GM23338 (cell line): ENCODE results near the gene SLC10A3. TPM values are rescaled to one million over a fixed set of nuclear protein-coding genes. Genes with fewer than 3 reads are reported as not detected.

Experiments used
- ATAC-seq: fragments of 200-7000 bp; cut with Tn5 transposase; 3 replicates; pipeline ENCODE4 v1.9.1; 2020
- DNase-seq: peaks from one replicate; pipeline ENCODE4 v3.0.0-alpha.2; 2015; ENCODE audit warnings: low spot score
- H2AFZ ChIP-seq: fragments of 200-600 bp; sonication (generic); 2 replicates; pipeline ENCODE4 v1.8.0; 2016; ENCODE audit warnings: antibody characterized with exemption, mild to moderate bottlenecking, moderate library complexity
- H3F3A ChIP-seq: fragments of 200-600 bp; sonication (generic); replicated peaks from 2 replicates; pipeline ENCODE4 v1.8.0; 2017; ENCODE audit warnings: antibody characterized with exemption, mixed run types, low read depth
- H3K27ac ChIP-seq: fragments of 200-600 bp; sonication (generic); 2 replicates; pipeline ENCODE4 v1.6.1; 2016; ENCODE audit warnings: low read depth
- H3K27me3 ChIP-seq: fragments of 200-600 bp; sonication (generic); 2 replicates; pipeline ENCODE4 v1.8.0; 2016; ENCODE audit warnings: mild to moderate bottlenecking, mixed run types, moderate library complexity; ENCODE audit not compliant: insufficient read depth
- H3K36me3 ChIP-seq: fragments of 200-600 bp; sonication (generic); 2 replicates; pipeline ENCODE4 v1.8.0; 2016; ENCODE audit warnings: mild to moderate bottlenecking; ENCODE audit not compliant: insufficient read depth
- H3K4me1 ChIP-seq: fragments of 200-600 bp; sonication (generic); 2 replicates; pipeline ENCODE4 v1.8.0; 2016; ENCODE audit warnings: mild to moderate bottlenecking, moderate library complexity; ENCODE audit not compliant: insufficient read depth
- H3K4me2 ChIP-seq: fragments of 200-600 bp; sonication (generic); 2 replicates; pipeline ENCODE4 v1.7.1; 2017; ENCODE audit warnings: mixed run types
- H3K4me3 ChIP-seq: fragments of 200-600 bp; sonication (generic); 2 replicates; pipeline ENCODE4 v1.6.1; 2016; ENCODE audit warnings: mixed run types
- H3K79me2 ChIP-seq: fragments of 200-600 bp; sonication (generic); replicated peaks from 2 replicates; pipeline ENCODE4 v1.8.0; 2017; ENCODE audit warnings: mild to moderate bottlenecking; ENCODE audit not compliant: insufficient read depth
- H3K9me2 ChIP-seq: fragments of 200-600 bp; sonication (generic); 2 replicates; pipeline ENCODE4 v1.8.0; 2017; ENCODE audit not compliant: insufficient read depth
- H4K20me1 ChIP-seq: fragments of 200-600 bp; sonication (generic); replicated peaks from 2 replicates; pipeline ENCODE4 v1.8.0; 2017; ENCODE audit warnings: mild to moderate bottlenecking; ENCODE audit not compliant: insufficient read depth
- H3K27ac Mint-ChIP-seq: 2 replicates; pipeline ENCODE4 v1.8.0; 2020; ENCODE audit warnings: inconsistent platforms, mild to moderate bottlenecking, moderate library complexity, mixed read lengths
- H3K27me3 Mint-ChIP-seq: 3 replicates; pipeline ENCODE4 v1.8.0; 2022; ENCODE audit warnings: low read depth, mild to moderate bottlenecking, moderate library complexity, mixed read lengths, inconsistent platforms; ENCODE audit not compliant: insufficient read depth, poor library complexity
- H3K36me3 Mint-ChIP-seq: 3 replicates; pipeline ENCODE4 v1.8.0; 2021; ENCODE audit warnings: low read depth, mild to moderate bottlenecking, inconsistent platforms, moderate library complexity, mixed read lengths
- H3K4me1 Mint-ChIP-seq: 3 replicates; pipeline ENCODE4 v1.8.0; 2020; ENCODE audit warnings: mild to moderate bottlenecking, inconsistent platforms, mixed read lengths
- H3K4me3 Mint-ChIP-seq: 3 replicates; pipeline ENCODE4 v1.8.0; 2021; ENCODE audit warnings: moderate library complexity, mild to moderate bottlenecking, inconsistent platforms, mixed read lengths
- H3K9me3 Mint-ChIP-seq: 3 replicates; pipeline ENCODE4 v1.8.0; 2020; ENCODE audit warnings: moderate library complexity, mild to moderate bottlenecking, inconsistent platforms, mixed read lengths
- EZH2phosphoT487 ChIP-seq: fragments of 200-600 bp; sonication (generic); IDR thresholded peaks from one replicate; pipeline ENCODE4 v1.8.1; 2018; ENCODE audit warnings: antibody characterized with exemption; ENCODE audit not compliant: unreplicated experiment
- JUNB ChIP-seq: IDR thresholded peaks from one replicate; pipeline ENCODE4 v1.6.1; 2016; ENCODE audit warnings: antibody characterized with exemption; ENCODE audit not compliant: unreplicated experiment
- NANOG ChIP-seq: IDR thresholded peaks from 2 replicates; pipeline ENCODE4 v1.6.1; 2016; ENCODE audit warnings: antibody characterized with exemption, borderline replicate concordance
- POLR2AphosphoS5 ChIP-seq: IDR thresholded peaks from 2 replicates; pipeline ENCODE4 v1.6.1; 2016; ENCODE audit warnings: antibody characterized with exemption, low read depth
- STAT1 ChIP-seq: IDR thresholded peaks from one replicate; pipeline ENCODE4 v1.6.1; 2016; ENCODE audit warnings: antibody characterized with exemption; ENCODE audit not compliant: unreplicated experiment
- ZNF114 ChIP-seq: fragments of 250-450 bp; sonication (Bioruptor Pico); IDR thresholded peaks from 2 replicates; pipeline ENCODE4 v1.5.0; 2020; ENCODE audit warnings: mild to moderate bottlenecking, moderate library complexity
- ZNF331 ChIP-seq: fragments of 250-450 bp; sonication (Bioruptor Pico); IDR thresholded peaks from 2 replicates; pipeline ENCODE4 v1.5.0; 2020; ENCODE audit warnings: low read depth, mild to moderate bottlenecking, moderate library complexity
- polyA plus RNA-seq: library from polyadenylated mRNA; unstranded; fragments of >200 nt; fragmentation: Nextera tagmentation; extraction: Ambion mirVana; gene quantifications from 2 replicates; pipeline ENCODE4 v1.2.1, GENCODE V29; 2016
- total RNA-seq: library from RNA; depleted of rRNA; stranded (reverse); fragments of >200 nt; shearing (Covaris generic); gene quantifications from 2 replicates; pipeline ENCODE4 v1.2.3, GENCODE V29; 2014
- TF ChIP-seq, protein P1 (sequence below): IDR thresholded peaks from one replicate; pipeline ENCODE4 v1.6.1; 2018; ENCODE audit warnings: antibody characterized with exemption; ENCODE audit not compliant: unreplicated experiment
- TF ChIP-seq, protein P2 (sequence below): IDR thresholded peaks from 2 replicates; pipeline ENCODE4 v1.6.1; 2016; ENCODE audit warnings: antibody characterized with exemption
- TF ChIP-seq, protein P3 (sequence below): fragments of 250-450 bp; sonication (Bioruptor Pico); IDR thresholded peaks from 2 replicates; pipeline ENCODE4 v1.5.0; 2020; ENCODE audit warnings: mild to moderate bottlenecking, moderate library complexity

Gene SLC10A3
- total and polyA plus RNA-seq, 2 experiments from 2014 or later: 7.6 to 17.6 TPM

DNA sequence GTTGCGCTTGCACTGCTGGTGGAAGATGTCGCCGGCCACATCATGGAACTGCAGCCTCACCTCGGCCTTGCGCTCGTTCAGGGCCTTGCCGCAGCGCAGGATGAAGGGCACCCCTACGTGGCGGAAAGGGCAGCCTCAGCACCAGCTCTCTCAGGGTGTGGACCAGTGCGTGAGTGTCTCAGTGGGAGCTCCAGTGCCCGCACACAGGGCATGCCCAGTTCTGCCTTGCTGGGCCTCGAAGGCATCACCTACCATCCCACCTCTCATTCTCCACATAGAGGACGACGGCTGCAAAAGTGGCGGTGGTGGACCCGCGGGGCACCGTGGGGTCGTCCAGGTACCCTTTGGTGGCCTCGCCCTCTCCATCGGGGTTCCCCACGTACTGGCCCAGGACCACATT lies 42.3 kb upstream of the SLC10A3 start:
- DNase-seq: no peak
- Histone ChIP-seq H2AFZ (no peak overlapping the region), H3K27ac (no peak overlapping the region), H3K4me2 (no peak overlapping the region), H3K4me1 (no peaks in the 10 kb centered on the region), H3K27me3 (no peaks in the 10 kb centered on the region), H4K20me1 (no peaks in the 10 kb centered on the region), H3K9me2 (no peaks in the 10 kb centered on the region), H3K79me2 (no peaks in the 10 kb centered on the region), H3K4me3 (no peak overlapping the region), H3F3A (no peaks in the 10 kb centered on the region), H3K36me3 (no peaks in the 10 kb centered on the region; the same call in 1 of the 2 replicates)
- Mint-ChIP-seq H3K4me1 (no peaks in the 10 kb centered on the region), H3K4me3 (no peak overlapping the region), H3K36me3 (peaks cover 24% of the 10 kb centered on the region; the same call in 2 of the 3 replicates), H3K27ac (no peak overlapping the region), H3K9me3 (no peaks in the 10 kb centered on the region), H3K27me3 (peaks cover 17% of the 10 kb centered on the region)
- ATAC-seq: no peak
- TF ChIP-seq, protein P1, sequence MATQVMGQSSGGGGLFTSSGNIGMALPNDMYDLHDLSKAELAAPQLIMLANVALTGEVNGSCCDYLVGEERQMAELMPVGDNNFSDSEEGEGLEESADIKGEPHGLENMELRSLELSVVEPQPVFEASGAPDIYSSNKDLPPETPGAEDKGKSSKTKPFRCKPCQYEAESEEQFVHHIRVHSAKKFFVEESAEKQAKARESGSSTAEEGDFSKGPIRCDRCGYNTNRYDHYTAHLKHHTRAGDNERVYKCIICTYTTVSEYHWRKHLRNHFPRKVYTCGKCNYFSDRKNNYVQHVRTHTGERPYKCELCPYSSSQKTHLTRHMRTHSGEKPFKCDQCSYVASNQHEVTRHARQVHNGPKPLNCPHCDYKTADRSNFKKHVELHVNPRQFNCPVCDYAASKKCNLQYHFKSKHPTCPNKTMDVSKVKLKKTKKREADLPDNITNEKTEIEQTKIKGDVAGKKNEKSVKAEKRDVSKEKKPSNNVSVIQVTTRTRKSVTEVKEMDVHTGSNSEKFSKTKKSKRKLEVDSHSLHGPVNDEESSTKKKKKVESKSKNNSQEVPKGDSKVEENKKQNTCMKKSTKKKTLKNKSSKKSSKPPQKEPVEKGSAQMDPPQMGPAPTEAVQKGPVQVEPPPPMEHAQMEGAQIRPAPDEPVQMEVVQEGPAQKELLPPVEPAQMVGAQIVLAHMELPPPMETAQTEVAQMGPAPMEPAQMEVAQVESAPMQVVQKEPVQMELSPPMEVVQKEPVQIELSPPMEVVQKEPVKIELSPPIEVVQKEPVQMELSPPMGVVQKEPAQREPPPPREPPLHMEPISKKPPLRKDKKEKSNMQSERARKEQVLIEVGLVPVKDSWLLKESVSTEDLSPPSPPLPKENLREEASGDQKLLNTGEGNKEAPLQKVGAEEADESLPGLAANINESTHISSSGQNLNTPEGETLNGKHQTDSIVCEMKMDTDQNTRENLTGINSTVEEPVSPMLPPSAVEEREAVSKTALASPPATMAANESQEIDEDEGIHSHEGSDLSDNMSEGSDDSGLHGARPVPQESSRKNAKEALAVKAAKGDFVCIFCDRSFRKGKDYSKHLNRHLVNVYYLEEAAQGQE: no peak
- TF ChIP-seq EZH2phosphoT487 (no peak), NANOG (no peak), POLR2AphosphoS5 (no peak), ZNF114 (CRISPR knock-in tag) (no peak)
- TF ChIP-seq, protein P2, sequence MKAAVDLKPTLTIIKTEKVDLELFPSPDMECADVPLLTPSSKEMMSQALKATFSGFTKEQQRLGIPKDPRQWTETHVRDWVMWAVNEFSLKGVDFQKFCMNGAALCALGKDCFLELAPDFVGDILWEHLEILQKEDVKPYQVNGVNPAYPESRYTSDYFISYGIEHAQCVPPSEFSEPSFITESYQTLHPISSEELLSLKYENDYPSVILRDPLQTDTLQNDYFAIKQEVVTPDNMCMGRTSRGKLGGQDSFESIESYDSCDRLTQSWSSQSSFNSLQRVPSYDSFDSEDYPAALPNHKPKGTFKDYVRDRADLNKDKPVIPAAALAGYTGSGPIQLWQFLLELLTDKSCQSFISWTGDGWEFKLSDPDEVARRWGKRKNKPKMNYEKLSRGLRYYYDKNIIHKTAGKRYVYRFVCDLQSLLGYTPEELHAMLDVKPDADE: no peak

DNA sequence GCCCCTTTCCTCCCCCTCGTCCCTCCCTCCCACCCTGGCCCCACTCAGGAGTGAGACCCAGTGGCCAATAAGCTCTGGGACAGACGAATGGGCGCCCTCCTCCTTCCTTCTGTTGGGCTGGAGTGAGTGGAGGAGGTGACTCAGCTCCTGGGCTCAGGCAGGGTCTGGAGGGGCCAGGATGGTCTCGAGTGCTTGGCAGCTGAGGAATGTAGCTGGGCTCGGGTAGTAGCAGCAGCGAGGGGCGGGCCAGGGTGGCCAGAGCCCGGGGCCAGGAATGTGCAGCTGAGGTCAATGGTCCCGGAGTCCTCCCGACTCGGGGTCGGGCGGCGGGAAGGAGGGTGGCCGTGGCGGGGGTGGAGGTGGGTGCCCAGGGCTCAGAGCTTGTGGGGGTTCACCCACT lies 41.2 kb upstream of the SLC10A3 start:
- Mint-ChIP-seq H3K4me1 (peaks cover 3% of the 10 kb centered on the region; the same call in 2 of the 3 replicates), H3K27me3 (peaks cover 17% of the 10 kb centered on the region), H3K36me3 (peaks cover 24% of the 10 kb centered on the region; the same call in 2 of the 3 replicates), H3K27ac (no peak overlapping the region), H3K9me3 (no peaks in the 10 kb centered on the region), H3K4me3 (no peak overlapping the region)
- no peak overlapping the region for H3K4me2 ChIP-seq
- H3K27me3 ChIP-seq: no peaks in the 10 kb centered on the region
- H3K79me2 ChIP-seq: no peaks in the 10 kb centered on the region
- DNase-seq (no peak), ATAC-seq (no peak)
- H2AFZ ChIP-seq: no peak overlapping the region
- H3K4me1 ChIP-seq: no peaks in the 10 kb centered on the region
- no peak overlapping the region for H3K4me3 ChIP-seq
- no peaks in the 10 kb centered on the region for H4K20me1 ChIP-seq
- no peaks in the 10 kb centered on the region for H3K9me2 ChIP-seq
- no peak overlapping the region for H3K27ac ChIP-seq
- no peaks in the 10 kb centered on the region; the same call in 1 of the 2 replicates for H3K36me3 ChIP-seq
- no peaks in the 10 kb centered on the region for H3F3A ChIP-seq
- TF ChIP-seq JUNB: no peak
- no peak for TF ChIP-seq POLR2AphosphoS5
- no peak for TF ChIP-seq ZNF331 (CRISPR knock-in tag)
- no peak for TF ChIP-seq STAT1
- TF ChIP-seq, protein P3, sequence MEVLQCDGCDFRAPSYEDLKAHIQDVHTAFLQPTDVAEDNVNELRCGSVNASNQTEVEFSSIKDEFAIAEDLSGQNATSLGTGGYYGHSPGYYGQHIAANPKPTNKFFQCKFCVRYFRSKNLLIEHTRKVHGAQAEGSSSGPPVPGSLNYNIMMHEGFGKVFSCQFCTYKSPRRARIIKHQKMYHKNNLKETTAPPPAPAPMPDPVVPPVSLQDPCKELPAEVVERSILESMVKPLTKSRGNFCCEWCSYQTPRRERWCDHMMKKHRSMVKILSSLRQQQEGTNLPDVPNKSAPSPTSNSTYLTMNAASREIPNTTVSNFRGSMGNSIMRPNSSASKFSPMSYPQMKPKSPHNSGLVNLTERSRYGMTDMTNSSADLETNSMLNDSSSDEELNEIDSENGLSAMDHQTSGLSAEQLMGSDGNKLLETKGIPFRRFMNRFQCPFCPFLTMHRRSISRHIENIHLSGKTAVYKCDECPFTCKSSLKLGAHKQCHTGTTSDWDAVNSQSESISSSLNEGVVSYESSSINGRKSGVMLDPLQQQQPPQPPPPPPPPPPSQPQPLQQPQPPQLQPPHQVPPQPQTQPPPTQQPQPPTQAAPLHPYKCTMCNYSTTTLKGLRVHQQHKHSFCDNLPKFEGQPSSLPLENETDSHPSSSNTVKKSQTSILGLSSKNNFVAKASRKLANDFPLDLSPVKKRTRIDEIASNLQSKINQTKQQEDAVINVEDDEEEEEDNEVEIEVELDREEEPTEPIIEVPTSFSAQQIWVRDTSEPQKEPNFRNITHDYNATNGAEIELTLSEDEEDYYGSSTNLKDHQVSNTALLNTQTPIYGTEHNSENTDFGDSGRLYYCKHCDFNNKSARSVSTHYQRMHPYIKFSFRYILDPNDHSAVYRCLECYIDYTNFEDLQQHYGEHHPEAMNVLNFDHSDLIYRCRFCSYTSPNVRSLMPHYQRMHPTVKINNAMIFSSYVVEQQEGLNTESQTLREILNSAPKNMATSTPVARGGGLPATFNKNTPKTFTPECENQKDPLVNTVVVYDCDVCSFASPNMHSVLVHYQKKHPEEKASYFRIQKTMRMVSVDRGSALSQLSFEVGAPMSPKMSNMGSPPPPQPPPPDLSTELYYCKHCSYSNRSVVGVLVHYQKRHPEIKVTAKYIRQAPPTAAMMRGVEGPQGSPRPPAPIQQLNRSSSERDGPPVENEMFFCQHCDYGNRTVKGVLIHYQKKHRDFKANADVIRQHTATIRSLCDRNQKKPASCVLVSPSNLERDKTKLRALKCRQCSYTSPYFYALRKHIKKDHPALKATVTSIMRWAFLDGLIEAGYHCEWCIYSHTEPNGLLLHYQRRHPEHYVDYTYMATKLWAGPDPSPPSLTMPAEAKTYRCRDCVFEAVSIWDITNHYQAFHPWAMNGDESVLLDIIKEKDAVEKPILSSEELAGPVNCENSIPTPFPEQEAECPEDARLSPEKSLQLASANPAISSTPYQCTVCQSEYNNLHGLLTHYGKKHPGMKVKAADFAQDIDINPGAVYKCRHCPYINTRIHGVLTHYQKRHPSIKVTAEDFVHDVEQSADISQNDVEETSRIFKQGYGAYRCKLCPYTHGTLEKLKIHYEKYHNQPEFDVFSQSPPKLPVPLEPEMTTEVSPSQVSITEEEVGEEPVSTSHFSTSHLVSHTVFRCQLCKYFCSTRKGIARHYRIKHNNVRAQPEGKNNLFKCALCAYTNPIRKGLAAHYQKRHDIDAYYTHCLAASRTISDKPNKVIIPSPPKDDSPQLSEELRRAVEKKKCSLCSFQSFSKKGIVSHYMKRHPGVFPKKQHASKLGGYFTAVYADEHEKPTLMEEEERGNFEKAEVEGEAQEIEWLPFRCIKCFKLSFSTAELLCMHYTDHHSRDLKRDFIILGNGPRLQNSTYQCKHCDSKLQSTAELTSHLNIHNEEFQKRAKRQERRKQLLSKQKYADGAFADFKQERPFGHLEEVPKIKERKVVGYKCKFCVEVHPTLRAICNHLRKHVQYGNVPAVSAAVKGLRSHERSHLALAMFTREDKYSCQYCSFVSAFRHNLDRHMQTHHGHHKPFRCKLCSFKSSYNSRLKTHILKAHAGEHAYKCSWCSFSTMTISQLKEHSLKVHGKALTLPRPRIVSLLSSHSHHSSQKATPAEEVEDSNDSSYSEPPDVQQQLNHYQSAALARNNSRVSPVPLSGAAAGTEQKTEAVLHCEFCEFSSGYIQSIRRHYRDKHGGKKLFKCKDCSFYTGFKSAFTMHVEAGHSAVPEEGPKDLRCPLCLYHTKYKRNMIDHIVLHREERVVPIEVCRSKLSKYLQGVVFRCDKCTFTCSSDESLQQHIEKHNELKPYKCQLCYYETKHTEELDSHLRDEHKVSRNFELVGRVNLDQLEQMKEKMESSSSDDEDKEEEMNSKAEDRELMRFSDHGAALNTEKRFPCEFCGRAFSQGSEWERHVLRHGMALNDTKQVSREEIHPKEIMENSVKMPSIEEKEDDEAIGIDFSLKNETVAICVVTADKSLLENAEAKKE (CRISPR knock-in tag): no peak
- no peak for TF ChIP-seq NANOG
- no peak for TF ChIP-seq ZNF114 (CRISPR knock-in tag)
